HG03066 (cell line): ENCODE data around the gene GLMN.
A peak's percentile ranks its signal among the peaks of the same experiment; 100 is the strongest.
"Not testable (repeated sequence)": the region's sequence is repeated elsewhere in the genome, so short reads cannot be mapped to it uniquely, and the experiment has no call there.

Source experiments
- ATAC-seq: cut with Tn5 transposase; IDR thresholded peaks from one replicate; pipeline ENCODE4 v1.9.1; 2021; ENCODE audit warnings: low read depth; ENCODE audit not compliant: unreplicated experiment

GLMN gene

GRCh38 chr1:92299477-92300150 is 827 bp upstream of the GLMN start:
- no peak for ATAC-seq

GRCh38 chr1:92298213-92298572 is 594 bp downstream of the GLMN start:
- peak; percentile 3 for ATAC-seq

GRCh38 chr1:92291372-92291999 is 7.3 kb downstream of the GLMN start:
- ATAC-seq, result no peak

- not testable (repeated sequence) for ATAC-seq
Observed at GRCh38 chr1:92281411-92281810, 17.4 kb downstream of the GLMN start.

DNA sequence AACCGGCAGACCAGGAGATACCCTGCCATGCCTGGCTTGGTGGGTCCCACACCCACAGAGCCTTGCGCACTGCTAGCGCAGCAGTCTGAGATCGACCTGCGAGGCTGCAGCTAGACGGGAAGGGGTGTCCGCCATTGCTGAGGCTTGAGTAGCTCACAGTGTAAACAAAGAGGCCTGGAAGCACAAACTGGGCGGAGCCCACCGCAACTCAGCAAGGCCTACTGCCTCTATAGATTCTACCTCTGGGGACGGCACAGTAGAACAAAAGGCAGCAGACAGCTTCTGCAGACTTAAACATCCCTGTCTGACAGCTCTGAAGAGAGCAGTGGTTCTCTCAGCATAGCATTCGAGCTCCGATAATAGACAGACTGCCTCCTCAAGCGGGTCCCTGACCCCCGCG is 19.0 kb downstream of the GLMN start:
- not testable (repeated sequence) for ATAC-seq

DNA sequence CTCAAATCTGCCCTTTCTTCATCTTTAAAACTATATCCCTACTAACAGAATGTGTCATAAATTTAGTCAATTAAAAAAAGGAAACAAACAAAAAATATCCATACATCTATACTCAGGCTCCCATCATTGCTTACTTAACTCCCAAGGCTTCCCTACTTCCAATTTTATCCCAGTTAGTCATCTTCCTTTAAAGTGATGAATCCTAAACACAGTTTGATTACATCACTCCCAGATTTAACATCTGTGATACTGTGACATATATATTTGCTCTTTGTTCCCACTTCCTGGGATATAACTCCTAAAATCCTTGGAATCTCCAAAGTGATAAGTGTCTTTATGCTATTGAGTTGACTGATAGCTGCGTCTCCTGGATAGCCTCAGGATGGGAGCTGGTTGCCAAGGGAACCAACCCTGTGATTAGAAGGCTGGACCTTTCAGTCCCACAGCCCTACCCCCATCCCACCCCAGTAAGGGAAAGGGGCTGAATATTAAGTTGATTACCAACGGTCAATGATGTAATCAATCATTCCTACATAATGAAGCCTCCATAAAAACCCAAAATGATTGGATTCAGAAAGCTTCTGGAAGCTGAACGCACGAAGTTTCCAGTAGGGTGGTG is 21.6 kb downstream of the GLMN start:
- no peak for ATAC-seq

- no peak for ATAC-seq
Observed at GRCh38 chr1:92276082-92276481, 22.7 kb downstream of the GLMN start.

GRCh38 chr1:92274939-92275338 is 23.8 kb downstream of the GLMN start:
- no peak for ATAC-seq

- ATAC-seq, result no peak
Observed at GRCh38 chr1:92273039-92273438, 25.7 kb downstream of the GLMN start.

DNA sequence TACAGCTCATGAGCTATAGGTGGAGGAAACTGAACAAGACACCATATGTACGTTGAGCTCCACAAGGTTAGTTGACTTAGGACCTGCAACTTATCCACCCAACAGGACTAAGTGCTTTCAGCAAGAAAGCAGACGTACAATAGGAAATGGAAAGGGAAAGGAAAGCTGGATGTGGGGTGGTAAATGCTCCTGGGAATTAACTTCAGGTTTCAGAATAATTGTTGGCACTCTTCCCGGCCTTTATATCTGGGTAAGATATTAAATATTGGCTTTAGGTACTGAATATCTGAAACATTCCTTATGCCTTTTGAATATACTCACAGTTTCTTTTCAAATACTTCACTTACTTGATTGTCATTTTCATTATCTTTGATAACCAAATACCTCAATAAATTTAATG is 36.3 kb downstream of the GLMN start:
- no peak for ATAC-seq

GRCh38 chr1:92259350-92259749 is 39.4 kb downstream of the GLMN start:
- no peak for ATAC-seq

GRCh38 chr1:92254714-92255113 is 44.1 kb downstream of the GLMN start:
- not testable (repeated sequence) for ATAC-seq

GRCh38 chr1:92244376-92244775 is 54.4 kb downstream of the GLMN start:
- ATAC-seq, result no peak

DNA sequence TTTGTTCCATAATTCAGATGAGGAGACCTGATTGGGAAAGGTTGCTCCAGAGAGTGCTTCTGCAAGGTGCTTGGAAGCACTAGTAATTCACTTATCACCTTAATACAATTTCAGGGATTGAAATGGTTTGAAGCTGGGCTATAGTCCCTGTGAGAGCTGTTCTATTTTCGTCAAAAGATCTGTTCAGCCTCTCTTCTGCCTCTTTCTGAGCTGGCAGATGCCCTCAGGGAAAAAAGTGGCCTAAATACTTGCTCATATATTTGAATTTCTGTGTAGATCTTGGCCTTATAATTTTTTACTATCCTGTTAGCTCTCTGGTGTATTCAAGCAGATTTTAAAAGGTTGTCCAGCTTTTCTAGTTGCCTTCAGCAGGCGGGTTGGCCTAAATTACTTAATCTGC is 58.8 kb downstream of the GLMN start:
- no peak for ATAC-seq

DNA sequence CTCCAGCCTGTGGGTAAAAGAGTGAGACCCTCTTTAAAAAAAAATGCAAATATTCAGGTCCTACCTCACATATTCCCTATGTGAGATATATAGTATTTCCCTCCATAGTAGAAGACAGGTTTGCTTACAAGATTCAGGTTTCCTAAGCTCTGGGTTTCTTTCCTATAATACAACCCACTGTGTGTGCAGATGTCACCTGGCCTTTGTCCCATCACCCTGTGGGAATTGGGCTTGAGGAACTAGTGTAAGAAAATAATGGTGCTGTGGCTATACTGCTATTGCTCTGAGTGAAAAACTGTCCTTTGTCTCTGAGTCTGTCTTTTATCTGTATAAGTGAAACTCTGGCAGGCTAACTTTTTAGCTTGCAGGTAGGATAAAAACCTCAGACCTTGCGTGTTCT is 68.1 kb downstream of the GLMN start:
- no peak for ATAC-seq

DNA sequence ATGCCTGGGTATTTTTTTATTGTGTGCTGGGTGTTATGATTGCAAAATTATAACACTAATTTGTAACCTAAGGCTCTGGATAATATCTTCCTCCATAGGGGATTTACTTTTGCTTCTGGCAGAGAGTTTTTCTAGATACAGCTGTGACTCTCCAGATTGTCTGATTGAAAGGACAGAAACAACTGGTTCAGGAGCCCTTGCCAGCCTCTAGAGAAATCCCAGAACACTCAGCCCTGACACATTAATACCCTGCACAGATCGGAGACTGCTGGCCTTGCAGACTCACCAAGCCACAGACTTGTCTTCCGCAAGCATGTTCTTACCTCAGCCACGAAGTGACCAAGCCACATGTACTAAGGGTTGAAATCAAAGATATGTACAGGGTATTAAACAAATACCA is 70.4 kb downstream of the GLMN start:
- ATAC-seq, result no peak

DNA sequence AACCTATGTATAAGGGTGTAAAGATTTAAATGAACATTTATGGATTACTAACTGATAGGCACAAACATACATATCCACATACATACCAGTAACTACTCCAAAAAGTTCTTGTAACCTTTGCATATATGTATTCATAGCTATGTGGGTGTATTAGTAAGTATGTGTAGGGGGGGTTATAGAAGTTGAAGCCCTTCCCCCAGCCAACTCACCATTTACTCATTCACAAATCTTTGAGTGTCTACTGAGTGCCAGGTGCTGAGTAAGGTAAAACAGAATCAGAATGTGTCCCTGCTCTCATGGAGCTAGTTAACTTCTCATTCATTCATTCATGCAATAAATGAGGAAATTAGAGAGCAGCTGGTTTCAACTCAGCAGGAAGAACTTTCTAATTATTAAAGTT is 79.8 kb downstream of the GLMN start:
- no peak for ATAC-seq

DNA sequence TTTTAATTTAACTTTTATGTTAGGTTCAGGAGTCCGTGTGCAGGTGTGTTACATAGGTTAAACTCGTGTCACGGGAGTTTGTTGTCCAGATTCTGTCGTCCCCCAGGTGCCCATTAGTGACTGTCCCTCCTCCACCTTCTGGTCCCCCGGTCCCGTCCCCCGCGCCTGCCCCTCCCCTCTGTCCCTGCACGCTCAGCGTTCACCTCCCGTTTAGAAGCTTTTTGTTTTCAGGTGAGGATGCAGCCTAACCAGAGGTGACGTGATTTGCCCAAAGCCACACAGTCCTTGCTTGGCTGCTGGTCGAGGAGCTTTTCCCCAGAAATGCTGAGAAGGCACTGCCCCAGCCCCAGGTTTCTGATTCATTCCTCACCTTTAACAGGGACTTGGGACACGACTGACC is 80.2 kb downstream of the GLMN start:
- ATAC-seq, result no peak

DNA sequence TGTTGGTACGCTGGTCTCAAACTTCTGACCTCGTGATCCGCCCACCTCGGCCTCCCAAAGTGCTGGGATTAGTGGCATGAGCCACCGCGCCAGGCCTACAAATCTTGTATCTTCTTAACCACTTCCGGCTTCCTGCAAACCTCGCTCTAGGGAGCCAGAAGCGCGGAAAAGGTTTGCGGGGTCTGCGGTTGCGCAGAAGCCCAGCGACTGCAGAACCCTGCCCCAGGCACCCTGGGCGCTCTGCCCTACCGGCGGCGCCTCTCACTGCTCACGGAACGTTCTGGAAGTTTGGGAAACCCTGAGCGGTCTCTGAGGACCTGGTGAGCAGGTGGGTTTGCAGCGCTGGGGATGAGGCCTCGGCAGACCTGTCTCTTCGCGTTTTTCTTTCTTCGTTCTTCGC is 81.1 kb downstream of the GLMN start, which contains the start of gene C1orf146:
Gene C1orf146 (plus strand): TSS at position 195 of the 400 bp plus-strand sequence. CDS start 13,506 bp downstream, outside the sequence.
- no peak for ATAC-seq

DNA sequence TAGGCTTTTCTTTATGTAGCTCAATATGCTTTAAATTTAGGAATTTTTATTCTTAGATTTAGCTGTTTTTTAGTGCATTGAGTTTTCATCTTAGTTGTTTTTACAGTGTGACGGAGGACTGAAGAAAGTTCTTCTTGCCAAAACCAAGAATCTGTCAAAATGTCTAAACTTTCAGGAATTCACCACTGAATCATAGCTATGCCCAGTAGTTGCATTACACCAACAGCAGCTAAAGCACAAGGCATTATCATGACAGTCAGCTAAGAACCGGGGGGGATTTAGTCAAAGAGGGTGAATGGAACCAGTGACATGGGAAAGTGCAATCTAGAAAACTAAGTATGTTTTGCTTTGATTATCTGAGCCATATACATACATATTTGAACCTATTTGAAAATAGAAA is 87.6 kb downstream of the GLMN start:
- ATAC-seq, result no peak

- no peak for ATAC-seq
Observed at GRCh38 chr1:92210701-92211100, 88.1 kb downstream of the GLMN start.

DNA sequence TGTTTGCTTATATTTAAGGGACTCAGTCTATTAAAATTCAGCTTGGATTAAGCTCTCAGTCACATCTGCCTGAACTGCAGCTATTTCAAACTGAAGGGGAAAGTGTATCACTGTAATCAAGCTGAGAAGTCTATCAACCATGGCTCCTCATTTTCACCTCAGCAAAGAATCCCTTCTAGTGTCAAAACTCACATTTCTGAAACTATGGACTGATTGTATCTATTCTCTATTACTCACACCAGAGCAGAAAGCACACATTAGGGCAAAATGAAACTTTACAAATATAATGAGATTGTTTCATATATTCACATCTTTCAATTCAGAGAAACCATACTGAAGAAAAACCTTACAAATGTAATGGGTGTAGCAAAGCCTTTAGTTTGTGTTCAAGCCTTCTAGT is 95.7 kb downstream of the GLMN start:
- ATAC-seq, result no peak
